RKO (cell line): Measurements from ENCODE around the gene GLT8D1.
"Not testable (repeated sequence)": the region's sequence is repeated elsewhere in the genome, so short reads cannot be mapped to it uniquely, and the experiment has no call there.

Source experiments
- DNase-seq: peaks from one replicate; pipeline ENCODE4 v3.0.0-alpha.2; 2016; ENCODE audit warnings: low spot score

The GLT8D1 gene

GRCh38 chr3:52705688-52706686 is at the start of gene GLT8D1, which contains the start of gene SPCS1:
Gene GLT8D1 (minus strand): TSS chr3:52705791. CDS start chr3:52700460, 5,331 bp downstream.
Gene SPCS1 (plus strand): TSS chr3:52706106. CDS start chr3:52706247, 141 bp downstream.
- peak; percentile 91 for DNase-seq

- DNase-seq, result peak; percentile 40
These were observed 48.8 kb upstream of the GLT8D1 start for GRCh38 chr3:52754373-52754772.

GRCh38 chr3:52752045-52752660 is 46.6 kb upstream of the GLT8D1 start:
- DNase-seq, result no peak

- DNase-seq, result no peak
These were observed 38.1 kb upstream of the GLT8D1 start for GRCh38 chr3:52743721-52744120.

- DNase-seq, result no peak
These were observed 37.6 kb upstream of the GLT8D1 start for GRCh38 chr3:52743152-52743551.

- DNase-seq, result peak; percentile 55
These were observed 36.9 kb upstream of the GLT8D1 start for GRCh38 chr3:52742418-52743041.

GRCh38 chr3:52739730-52740129 is 34.1 kb upstream of the GLT8D1 start:
- DNase-seq, result no peak

GRCh38 chr3:52733256-52733891 is 27.8 kb upstream of the GLT8D1 start:
- DNase-seq, result no peak

GRCh38 chr3:52731590-52731989 is 26.0 kb upstream of the GLT8D1 start:
- no peak for DNase-seq

- DNase-seq, result no peak
These were observed 25.1 kb upstream of the GLT8D1 start for GRCh38 chr3:52730681-52731080.

GRCh38 chr3:52728753-52729152 is 23.2 kb upstream of the GLT8D1 start:
- DNase-seq, result not testable (repeated sequence)

GRCh38 chr3:52724511-52724910 is 18.9 kb upstream of the GLT8D1 start:
- no peak for DNase-seq

- no peak for DNase-seq
These were observed 18.3 kb upstream of the GLT8D1 start for GRCh38 chr3:52723935-52724334.

- DNase-seq, result no peak
These were observed 16.9 kb upstream of the GLT8D1 start for GRCh38 chr3:52722491-52722890.

GRCh38 chr3:52721730-52722008 is 16.1 kb upstream of the GLT8D1 start:
- DNase-seq, result no peak

- no peak for DNase-seq
These were observed 15.6 kb upstream of the GLT8D1 start for GRCh38 chr3:52721002-52721729.

- DNase-seq, result no peak
These were observed 14.0 kb upstream of the GLT8D1 start for GRCh38 chr3:52719618-52720017.

GRCh38 chr3:52715714-52716305 is 10.2 kb upstream of the GLT8D1 start:
- no peak for DNase-seq

GRCh38 chr3:52714335-52715302 is 9.0 kb upstream of the GLT8D1 start:
- DNase-seq, result no peak
